Midbrain (tissue), 1 donor: ENCODE measurements around the gene HAPLN3.

Experiments used
- DNase-seq: peaks from one replicate; lab custom pipeline; 2025; lab: John Stamatoyannopoulos, UW

The HAPLN3 gene

DNA sequence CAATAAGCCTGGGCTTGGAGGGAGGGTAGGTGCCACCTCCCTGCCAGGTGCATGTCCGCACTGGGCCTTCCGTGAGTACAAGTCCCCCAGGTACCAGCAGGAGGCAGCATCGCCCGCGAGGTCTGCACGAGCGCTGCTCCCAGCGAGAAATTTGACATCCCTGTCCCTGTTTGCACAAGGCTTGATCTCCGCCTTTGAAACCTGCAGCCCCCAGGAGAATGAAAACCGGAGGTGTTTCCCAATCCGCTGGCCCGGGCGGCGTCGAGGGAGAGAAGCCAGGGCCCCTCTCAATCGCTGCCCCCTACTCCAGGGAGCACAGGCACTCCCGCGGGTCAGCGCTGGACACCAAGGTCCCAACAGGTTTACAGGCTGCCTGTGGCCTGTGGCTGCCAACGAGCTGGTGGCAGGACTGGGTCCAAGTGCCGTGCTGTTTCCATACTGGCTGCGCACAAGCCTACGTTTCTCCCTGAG is 961 bp downstream of the HAPLN3 start:
- DNase-seq = no peak

DNA sequence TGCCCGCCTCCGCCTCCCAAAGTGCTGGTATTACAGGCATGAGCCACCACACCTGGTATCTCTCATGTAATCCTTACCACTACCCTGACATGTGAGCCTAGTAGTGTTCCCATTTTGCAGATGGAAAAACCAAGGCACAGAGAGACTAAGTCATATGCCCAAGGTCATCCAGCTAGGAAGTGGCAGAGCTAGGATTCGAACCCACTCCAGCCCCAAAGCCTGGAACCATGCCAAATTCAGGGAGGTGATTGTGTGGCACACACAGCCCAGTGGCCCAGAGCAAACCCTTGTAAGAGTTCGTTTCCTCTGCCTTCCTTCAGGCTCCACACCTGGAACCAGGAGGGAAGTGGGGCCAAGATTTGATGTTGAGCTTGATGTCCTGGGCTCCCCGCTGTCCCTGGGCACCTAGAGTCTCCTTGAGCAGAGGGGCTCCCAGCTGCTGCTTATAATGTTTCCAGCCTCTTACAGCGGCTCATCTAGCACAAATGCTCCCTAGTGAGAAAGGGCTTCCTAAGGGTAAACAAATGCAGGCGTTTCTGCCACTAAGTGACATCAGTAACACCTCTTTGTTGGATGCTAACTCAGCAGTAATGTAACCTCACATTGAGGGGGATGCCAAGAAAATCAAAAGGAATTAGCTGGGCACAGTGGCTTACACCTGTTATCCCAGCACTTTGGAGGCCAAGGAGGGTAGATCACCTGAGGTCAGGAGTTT is 3.6 kb downstream of the HAPLN3 start:
- no peak for DNase-seq

DNA sequence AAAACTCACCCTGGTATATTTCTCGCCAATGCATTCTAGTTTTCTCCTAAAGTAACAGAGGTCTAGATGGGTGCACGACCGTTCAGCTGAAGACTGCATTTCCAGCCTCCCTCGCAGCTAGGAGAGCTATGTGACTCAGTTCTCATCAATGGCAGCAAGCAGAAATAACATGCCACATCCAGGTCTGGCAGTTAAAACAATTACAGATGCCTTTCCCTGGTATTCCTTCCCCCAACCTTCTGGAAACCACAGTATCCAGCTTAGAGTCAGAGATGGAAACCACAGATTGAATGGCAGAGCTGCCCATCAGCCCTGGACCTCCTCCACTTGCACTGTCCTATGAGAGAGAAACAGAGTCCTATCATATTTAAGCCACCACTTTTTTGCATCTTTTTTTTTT is 4.8 kb downstream of the HAPLN3 start:
- no peak for DNase-seq

DNA sequence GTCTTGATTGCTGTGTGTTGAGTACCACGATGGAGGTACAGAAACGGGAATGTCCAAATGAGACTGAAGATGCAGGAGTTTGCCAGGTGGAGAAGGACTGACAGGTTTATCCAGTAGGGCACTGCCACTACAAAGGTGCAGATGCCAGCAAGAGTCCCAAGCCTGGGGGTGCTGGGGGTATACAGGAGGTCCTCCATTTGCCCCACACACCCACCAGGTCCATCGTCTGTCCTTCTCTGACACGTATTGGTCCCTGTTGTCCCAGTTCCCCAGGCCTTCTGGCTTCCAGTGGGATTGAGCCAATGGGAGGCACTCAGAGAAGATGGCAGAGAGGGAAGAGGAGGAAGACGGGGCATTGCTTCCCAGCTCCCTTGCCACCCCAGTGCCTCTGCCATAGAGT is 6.6 kb downstream of the HAPLN3 start:
- DNase-seq = no peak

DNA sequence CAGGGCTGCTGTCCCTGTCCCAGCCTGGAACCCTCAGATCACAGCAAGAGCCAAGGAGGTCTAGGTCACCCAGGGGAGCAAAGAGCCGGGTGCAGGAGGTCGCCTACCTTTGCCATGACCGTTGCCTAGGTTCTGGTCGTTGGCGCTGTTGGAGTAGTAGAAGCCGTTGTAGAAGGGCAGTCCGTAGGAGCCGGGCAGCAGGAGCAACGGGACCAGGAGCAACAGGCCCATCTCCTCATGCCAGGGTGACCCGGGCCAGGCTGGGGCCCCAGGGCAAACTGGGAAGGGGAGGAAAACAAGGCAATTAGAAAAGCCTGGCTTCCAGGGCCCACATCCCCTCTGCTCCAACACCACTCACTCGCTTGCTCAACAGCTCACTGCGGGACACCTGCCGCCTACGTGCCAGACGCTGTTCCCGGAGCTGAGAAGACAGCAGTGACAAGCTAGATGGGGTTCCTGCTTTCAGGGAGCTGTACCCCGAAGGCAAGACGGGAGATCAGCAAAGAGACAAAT is 8.2 kb downstream of the HAPLN3 start:
- DNase-seq = no peak

DNA sequence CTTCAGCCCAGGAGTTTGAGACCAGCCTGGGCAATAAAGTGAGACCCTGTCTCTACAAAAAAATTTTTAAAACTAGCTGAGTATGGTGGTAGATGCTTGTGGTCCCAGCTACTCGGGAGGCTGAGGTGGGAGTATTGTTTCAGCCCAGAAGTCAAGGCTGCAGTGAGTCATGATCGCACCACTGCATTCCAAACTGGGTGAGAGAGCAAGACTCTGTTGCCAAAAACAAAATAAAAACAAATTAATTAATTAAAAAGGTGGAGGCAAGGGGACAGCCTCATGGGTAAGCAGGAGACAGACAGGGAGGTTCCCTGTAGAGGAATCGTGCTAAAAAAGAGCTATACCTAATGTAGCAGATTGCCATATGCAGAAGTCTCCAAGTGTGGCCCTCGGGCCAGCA is 12.6 kb downstream of the HAPLN3 start:
- no peak for DNase-seq

DNA sequence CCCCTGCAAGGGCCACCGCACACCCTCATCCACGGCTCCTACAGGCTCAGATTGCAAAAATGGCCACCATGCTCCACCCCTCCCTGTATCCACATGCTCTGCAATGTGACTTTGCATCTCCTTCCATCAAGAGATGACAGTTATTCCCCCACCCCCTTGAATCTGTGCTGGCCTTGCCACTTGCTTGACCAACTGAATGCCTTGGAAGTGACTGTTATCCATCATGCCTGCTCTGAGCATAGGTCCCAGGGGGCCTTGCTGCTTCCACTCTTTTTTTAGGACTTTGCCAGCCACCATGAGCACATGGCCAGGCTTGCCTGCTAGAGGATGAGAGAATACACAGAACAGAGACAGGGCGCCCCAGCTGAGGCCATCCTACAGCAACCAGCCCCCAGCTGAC is 13.6 kb downstream of the HAPLN3 start:
- DNase-seq = no peak

DNA sequence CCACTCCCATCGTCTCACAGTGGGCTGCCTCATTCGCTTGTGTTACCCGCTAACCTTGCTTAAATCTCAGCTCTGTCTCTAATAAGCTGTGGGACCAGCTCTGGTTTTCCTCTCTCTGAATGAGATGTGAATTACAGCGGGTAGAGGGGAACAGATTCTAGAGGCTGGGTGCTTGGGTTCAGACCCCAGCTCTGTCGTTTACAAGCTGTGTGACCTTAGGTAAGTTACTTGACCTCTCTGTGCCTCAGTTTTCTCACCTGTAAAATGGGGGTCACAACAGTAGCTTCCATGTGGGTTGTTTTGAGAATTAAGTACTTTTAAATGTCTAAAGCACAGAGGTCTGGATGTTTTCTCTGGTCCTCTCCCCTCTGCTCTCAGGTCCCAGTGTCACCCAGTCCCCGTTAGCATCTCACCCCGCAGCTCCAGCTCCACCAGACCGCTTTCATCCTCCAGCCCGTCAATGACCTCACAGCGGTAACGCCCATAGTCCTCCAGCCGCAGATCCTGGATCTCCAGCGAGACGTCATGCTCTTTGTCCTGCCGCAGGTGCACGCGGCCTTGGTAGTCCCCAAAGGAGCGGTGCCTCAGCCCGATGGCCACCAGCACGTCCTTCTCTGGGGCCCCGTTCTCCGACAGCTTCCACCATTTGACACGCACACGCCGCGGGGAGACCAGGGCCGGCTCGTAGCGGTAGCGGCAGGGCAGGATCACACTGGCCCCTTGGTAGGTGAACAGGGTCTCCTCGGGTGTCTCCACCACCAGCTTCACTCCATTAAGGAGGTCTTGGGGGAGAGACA is 14.2 kb downstream of the HAPLN3 start:
- DNase-seq = no peak

DNA sequence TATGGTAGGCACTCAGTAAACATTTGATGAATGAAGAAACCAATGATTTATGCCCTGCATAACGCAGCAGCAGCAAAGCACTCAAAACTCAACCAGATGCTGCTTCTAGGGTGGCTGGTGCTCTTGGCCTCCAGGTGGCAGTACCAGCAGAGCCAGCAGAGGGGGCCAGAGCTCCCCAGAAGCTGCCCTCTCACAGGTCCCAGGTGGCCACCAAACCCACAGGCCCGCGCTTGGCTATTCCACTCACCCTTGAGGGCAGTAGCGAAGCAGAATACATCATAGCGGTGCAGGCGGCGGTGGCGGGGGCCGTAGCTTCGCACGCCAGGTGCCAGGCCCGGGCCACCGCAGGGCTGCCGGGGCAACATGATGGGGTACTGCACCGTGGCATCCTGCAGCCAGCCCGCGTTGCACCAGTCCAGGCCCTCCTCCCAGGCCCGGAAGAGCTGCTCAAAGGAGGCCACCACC is 16.6 kb downstream of the HAPLN3 start:
- no peak for DNase-seq

DNA sequence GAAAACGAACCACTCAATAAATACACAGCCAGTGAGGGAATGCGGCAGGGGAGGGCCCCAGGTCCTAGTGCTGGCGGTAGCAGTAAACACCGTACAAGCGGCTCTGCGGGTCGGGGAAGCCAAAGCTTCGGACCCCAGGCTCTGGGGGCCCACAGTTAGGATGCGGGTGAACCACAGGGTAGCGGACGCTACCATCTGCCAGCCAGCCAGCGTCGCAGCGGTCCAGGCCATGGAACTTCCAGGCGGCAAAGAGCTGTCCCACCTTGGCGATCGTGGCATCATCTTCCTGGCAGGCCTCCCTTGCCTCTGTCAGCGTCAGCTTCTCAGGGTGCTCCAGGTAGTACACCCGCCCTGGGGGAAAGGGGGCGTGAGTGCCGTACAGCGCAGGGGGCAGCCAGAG is 17.4 kb downstream of the HAPLN3 start:
- no peak for DNase-seq

DNA sequence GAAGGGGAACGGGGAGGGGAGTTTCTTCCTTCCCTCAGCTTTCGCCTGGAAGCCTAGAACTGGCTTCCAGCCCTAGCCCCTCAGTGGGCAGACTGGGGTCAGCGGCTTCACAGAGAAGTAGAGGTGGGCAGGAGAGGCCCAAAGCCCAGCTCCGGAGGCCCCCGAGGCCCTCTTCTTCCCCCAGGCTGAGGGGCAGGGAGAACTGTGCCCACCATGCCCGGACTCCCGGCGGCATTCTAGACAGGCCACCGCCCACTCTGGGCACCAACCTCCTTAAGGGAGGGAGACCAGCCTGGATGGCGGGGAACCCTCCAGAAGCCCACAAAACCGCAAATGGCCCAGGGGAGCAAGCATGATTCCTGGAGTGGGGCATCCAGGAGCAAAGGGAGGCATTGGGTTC is 17.9 kb downstream of the HAPLN3 start:
- no peak for DNase-seq

DNA sequence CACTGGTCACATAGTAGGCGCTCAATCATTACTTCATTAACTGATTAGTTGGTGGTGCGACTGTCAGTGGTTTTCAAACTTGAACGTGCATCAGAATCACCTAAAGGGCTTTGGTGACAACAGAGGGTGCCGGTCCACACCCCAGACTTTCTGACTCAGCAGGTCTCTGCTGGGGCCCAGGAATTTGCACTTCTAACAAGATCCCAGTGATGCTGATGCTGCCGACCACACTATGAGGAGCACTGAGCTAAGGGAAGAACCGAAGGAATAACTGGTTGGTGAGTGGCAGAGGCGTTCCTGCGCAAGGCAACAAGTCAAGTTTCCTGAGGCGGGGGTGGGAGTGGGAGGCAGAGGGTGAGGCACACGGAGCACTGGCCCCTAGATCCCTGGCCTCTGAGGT is 18.8 kb downstream of the HAPLN3 start:
- no peak for DNase-seq

DNA sequence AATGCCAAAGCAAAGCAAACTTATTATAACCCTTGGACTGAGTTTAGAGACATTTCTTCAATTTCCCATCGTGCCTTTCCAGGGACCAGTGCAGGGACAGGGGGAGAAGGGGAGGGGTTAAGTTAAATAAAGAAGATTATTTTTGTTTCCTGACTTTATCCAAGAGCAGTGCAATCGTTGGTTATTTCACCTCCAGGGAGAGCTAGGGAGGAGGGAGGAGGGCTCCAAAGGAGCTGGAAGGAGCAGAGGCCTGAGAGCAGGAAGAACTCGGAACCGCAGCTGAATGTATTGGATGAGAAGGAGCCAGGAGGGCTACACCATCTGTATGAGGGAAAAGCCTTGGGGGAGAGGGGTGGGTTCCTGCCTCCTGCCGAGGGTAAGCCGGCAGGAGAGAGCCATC is 20.7 kb downstream of the HAPLN3 start:
- DNase-seq = no peak

DNA sequence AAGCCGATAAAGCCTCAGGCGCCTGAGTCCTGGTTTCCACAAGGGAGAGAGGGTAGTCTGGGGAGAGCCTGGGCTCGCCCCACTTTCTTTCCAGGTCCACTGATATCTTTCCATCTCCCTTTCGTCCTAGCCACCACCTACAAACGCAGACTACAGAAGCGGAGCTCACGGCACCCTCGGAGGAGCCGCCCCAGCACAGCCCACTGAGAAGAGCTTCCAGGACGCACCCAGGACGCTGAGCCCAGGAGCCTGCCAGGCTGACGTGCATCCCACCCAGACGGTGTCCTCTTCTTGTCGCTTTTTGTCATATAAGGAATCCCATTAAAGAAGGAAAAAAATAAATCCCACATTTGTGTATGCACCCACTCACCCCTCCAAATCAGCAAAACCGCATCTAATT is 21.1 kb downstream of the HAPLN3 start:
- DNase-seq = no peak

DNA sequence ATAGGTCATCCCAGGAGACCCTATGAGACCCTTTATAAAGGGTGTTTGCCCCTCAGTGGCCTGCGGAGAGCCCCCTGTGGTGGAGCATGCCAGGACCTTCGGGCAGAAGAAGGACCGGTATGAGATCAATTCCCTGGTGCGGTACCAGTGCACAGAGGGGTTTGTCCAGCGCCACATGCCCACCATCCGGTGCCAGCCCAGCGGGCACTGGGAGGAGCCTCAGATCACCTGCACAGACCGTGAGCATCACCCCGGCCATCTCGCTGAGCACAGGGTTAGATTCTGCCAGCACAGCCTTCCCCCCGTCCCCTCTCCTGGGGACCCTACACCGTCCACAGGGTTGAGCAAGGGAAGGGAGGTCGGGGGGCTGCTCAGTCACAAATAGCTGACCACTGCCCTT is 21.6 kb downstream of the HAPLN3 start:
- no peak for DNase-seq

DNA sequence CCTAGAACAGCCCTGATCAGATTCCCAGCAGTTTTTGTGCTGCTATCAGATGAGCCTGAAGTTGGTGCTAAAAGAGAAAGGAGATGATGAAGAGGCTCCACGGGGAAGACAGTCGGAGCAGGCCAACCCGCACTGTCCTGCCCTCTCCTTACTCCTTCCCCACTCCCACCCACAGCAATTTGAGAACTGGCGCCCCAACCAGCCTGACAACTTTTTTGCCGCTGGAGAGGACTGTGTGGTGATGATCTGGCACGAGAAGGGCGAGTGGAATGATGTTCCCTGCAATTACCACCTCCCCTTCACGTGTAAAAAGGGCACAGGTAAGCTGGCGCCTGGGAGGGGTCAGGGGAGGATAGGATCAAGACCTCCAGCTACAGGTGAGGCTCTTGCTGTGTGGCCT is 22.6 kb downstream of the HAPLN3 start:
- no peak for DNase-seq

DNA sequence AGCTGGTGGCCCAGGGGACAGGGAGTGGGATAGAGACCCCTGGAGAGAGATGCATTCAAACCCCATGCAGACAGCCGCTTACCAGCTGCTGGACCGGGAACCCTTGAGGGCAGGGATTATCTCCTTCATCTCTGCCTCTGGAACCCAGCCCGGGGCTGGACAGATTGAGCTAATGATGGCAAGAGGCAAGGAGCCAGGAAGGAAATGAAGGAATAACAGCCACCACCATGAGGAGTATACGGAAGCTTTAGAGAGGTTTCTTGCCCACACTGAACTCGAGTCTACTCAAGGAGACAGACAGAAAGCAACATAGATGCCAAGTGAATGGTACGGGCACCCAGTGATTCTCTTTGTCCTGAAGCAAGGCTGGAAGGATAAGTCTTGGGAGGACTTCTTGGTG is 23.2 kb downstream of the HAPLN3 start:
- no peak for DNase-seq

DNA sequence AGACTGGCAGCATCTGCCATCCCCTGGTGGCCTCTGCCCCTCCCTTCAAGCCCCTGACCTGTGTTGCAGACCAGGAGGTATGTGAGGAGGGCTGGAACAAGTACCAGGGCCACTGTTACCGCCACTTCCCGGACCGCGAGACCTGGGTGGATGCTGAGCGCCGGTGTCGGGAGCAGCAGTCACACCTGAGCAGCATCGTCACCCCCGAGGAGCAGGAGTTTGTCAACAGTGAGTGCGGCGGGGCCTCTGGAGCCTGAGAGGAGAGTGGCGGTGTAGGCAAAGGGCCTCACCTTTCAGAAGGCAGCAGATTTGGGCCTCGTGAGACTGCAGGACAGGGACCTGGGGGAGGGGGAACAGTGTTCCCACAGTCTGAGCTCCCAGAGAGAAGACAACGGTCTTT is 24.0 kb downstream of the HAPLN3 start:
- no peak for DNase-seq

DNA sequence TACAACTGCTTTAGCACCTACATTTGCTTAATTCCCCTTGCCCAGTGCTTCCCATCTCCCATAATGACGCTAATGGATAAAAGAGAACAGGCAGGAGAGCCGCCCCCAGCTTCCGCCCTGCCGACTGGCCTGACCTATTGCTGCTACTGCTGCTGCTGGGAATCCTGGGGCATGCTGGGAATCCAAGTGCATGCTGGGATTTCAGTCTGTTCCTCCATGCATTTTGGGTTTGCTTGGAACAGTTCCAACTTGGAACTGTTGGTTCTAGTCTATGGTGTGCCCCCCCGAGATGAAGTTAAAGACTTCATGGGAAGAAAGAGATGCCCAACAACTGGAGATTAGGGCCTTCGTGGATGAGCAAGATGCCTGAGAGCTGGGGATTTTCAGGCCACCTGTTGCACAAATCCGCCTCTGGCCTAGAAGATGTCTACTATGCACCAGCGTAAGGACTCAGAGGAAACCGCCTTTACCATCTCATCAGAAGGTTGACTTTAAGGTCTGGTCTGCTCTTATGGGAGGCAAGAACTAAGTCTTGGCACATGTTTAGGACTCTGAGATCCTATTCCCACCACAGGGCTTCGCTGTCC is 29.0 kb downstream of the HAPLN3 start:
- no peak for DNase-seq

DNA sequence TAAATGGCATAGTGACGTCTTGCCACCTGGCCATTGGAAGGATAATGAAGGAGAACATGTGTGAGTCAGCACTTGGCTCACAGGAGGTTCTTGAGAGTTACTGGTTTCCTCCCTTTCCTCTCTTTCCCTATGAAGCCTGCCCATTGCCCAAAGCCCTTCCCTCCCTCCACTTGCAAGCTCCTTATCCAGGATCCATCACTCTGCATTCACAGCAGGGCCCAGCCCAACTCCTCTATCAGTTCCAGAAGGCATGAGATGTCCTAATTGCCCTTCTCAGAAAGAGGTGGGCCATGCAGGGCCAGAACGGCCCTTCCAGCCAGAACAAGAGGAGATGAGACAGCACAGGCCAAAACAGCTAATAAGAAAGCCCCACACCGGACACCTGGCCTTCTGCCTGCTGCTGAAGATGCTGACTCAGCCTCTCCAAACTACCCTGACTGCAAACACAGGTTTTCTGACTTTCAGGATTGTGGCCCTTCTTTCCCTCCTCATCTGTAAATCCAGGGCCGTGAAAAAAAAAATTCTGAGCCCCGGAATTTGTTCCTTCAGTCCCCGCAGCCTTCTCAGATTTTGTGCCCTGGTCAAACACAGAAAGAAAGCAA is 29.7 kb downstream of the HAPLN3 start:
- DNase-seq = no peak

DNA sequence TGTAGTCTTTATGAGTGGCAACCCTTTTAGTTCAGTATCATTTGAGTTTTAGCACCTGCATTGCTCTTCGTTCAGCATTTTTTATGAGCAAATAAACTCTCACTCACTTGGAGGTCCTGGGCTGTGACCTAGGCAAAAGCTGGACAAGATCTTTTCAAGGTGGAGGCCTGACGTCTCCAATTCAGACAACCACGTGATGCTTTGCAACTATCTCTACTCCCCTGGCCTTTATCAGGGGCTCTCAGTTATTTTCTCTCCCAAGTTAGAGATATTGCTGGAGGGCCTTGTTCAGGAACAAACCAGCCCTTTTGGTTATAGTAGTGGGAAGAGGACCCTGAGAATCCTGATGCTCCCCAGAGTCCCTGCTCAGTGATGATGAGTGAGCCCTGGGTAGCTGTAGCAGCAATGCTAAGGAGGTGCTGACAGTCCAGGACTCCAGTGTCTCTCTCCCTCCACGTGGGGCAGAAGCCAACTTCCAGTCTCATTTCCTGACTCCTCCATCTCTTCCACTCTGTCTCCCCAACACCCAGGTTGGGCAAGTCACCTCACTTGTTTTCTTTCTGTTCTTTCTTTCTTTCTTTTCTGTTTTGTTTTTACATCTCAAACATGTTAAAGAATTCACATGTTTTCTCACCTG is 30.4 kb downstream of the HAPLN3 start:
- no peak for DNase-seq

DNA sequence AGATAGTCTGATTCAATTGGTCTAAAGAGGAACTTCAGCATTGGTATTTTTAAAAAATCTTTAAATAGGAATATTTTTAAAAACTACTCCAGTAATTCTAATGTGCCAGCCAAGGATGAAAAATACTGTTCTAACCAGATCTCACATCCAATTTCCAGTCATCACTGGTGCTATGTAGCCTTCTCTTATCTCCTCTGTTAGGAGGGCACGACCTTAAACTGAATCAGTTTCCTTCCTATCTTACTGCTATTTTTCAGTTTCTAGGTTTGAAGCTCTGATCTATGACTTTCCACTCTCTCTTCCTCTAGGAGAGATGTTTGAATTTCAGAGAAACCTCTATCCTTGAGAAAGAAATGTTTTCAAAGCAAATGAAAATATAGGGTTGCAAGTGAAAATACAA is 31.9 kb downstream of the HAPLN3 start:
- DNase-seq = no peak
